WI38 (cell line): ENCODE data around the gene PPIP5K2.

ENCODE experiments used
- H3K4me3 ChIP-seq: 2 replicates; pipeline ENCODE4 v1.5.1; 2011; ENCODE audit warnings: low read depth, mild to moderate bottlenecking, control low read depth, low read length
- TF ChIP-seq, protein P1 (sequence below): IDR thresholded peaks from 2 replicates; pipeline ENCODE4 v1.5.1; 2012; ENCODE audit warnings: low read depth, mild to moderate bottlenecking, control low read depth, low read length

The PPIP5K2 gene

DNA sequence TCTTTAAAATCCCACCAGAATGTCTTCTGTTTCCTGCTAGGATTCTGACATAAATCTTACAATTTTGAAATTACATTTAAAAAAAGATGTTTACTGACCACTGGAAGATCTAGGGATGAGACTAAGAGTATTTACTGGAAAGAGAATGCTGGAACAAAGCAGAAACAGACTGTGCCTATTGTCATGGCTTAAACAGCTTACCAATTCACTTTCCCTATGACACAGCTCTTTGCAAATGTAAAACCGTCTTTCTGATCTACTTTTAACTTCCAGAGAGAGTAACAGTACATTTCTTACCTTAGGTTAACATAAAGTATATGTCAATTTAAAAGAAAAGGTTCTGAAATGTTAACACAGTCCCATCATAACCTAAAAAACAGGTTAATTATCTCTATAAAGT lies 10.8 kb upstream of the PPIP5K2 start:
- no peak overlapping the region for H3K4me3 ChIP-seq
- TF ChIP-seq, protein P1, sequence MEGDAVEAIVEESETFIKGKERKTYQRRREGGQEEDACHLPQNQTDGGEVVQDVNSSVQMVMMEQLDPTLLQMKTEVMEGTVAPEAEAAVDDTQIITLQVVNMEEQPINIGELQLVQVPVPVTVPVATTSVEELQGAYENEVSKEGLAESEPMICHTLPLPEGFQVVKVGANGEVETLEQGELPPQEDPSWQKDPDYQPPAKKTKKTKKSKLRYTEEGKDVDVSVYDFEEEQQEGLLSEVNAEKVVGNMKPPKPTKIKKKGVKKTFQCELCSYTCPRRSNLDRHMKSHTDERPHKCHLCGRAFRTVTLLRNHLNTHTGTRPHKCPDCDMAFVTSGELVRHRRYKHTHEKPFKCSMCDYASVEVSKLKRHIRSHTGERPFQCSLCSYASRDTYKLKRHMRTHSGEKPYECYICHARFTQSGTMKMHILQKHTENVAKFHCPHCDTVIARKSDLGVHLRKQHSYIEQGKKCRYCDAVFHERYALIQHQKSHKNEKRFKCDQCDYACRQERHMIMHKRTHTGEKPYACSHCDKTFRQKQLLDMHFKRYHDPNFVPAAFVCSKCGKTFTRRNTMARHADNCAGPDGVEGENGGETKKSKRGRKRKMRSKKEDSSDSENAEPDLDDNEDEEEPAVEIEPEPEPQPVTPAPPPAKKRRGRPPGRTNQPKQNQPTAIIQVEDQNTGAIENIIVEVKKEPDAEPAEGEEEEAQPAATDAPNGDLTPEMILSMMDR = no peak

DNA sequence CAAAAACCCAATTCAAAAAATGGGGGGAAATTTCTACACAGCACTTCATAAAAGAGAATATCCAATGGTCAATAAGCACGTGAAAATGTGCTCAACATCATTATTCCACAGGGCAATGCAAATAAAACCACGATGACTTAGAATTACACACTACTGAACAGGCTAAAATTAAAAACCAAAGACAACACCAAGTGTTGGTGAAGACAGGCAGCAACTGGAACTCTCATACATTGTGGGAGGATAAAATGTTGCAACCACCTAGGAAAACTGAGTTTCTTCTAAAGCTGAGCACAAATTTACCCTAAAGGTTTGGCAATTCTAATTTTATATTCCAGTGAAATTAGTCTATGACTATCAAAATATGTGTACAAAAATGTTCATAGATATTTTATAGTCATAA lies 9.7 kb upstream of the PPIP5K2 start:
- TF ChIP-seq, protein P1 = no peak
- no peak overlapping the region for H3K4me3 ChIP-seq

DNA sequence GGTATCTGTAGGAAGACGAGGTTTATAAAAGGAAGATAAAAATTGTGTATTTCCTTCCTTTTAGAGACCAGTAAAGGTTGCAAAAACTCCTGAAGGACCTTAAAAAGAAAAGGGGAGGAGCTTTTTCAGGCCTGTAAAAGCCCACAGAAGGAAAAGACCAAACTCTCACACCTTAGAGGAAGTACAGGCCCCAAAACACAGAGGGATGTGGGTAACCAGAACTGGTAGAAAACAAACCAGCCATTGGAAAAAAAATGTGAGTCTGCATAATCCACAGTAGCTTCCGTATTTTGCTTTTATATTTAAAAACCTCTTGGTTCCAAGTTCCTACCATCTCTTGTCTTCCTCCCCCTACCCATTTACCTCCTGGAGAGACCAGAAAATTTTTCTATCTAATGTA lies 8.6 kb upstream of the PPIP5K2 start:
- no peak overlapping the region for H3K4me3 ChIP-seq
- TF ChIP-seq, protein P1 = no peak

DNA sequence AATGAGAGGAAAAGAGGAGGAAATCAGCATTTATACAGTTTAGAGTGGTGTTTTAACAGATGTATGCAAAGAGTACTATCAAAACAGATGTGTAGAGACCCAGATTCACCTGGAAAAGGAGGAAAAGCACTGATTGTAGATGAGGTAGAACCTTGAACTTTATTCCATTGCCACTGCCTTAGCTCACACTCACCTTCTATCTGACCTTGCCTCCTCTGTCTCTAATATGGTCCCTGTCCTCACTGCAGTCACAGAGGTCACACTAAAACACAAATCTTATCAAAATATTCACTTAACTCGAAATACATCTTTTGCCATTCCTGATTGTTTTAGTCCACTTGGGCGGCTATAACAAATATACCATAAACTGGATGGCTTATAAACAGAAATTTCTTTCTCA lies 7.2 kb upstream of the PPIP5K2 start:
- TF ChIP-seq, protein P1 = no peak
- no peak overlapping the region for H3K4me3 ChIP-seq

DNA sequence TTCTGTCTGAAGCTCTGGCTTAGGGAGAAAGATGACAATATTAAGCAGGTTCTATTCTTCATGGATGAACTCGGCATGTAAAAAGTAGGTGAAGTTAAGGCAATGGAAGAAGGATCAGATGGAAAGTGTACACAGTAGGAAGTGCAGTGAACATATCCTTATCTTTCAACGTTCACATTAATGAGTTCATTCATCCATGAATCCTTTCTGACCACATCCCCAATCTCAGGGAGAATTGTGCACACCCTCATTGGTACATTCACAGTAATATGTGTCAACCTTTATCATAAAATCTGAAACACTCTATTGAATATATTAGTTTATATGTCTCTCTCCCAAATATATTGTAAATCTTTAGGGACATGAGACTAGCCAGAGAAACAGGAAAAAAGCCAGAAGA lies 5.7 kb upstream of the PPIP5K2 start:
- H3K4me3 ChIP-seq = no peak overlapping the region
- TF ChIP-seq, protein P1 = no peak

DNA sequence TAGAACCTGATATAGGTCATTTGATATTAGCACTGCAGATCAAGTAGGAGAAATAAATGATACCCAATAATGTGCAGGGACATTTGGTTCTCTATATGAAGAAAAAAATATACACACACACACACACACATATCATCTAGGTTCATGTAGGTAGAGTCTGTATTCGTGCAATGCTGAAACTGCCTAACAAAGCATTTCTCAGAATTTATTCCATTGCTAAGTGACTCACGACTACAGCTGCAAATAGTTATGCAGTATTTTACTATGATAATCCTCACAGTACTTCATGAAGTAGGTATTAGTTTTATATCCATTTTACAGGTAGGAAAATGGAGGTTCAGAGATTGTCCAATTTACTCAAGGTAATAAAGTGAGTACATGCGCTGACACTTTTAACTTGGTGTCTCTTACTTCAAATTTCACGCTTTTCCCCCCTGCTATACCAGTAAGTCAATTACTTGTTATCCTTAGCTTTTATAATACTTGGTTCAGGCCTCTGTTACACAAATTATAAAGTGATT lies 2.6 kb upstream of the PPIP5K2 start:
- H3K4me3 ChIP-seq = no peak overlapping the region
- TF ChIP-seq, protein P1 = no peak

DNA sequence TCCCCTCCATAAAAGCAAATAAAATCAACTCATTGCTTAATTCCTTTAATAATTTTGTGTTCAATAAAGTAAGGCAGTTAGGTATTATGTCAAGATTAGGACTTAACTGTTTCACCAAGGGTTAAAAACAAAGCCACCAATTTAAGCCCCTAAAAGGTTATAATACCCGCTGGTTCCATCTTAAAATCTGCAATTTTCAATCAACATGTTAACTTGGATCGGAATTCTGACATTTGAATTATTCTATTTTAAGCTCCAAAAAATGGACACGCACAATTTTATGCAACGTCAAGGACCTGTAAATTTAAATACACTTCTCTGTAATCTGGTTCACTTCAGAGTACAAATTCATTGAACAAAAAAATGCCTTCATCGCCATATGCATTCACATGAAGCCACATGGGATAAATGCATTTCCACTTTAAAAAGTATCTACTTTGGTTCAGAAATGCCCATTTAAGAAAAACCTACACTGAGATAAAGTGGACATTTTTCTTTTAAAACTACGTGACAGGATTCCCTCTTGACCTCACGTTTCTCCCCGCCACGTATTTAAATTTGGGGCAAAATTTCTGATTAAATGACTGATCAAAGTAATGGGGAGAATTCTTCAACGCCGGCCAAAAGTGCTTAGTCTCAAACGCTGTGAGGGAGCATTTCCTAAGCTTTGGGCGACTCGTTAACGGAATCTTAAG lies 884 bp upstream of the PPIP5K2 start:
- TF ChIP-seq, protein P1 = no peak
- peak overlapping the region; percentile 96 for H3K4me3 ChIP-seq
